Fibroblast of peridontal ligament (primary cell): Measurements from ENCODE around the gene TRIB2.

Experiments used
- DNase-seq: peaks from one replicate; pipeline ENCODE4 v3.0.0-alpha.2; 2010; ENCODE audit errors: extremely low read depth

The TRIB2 gene

DNA sequence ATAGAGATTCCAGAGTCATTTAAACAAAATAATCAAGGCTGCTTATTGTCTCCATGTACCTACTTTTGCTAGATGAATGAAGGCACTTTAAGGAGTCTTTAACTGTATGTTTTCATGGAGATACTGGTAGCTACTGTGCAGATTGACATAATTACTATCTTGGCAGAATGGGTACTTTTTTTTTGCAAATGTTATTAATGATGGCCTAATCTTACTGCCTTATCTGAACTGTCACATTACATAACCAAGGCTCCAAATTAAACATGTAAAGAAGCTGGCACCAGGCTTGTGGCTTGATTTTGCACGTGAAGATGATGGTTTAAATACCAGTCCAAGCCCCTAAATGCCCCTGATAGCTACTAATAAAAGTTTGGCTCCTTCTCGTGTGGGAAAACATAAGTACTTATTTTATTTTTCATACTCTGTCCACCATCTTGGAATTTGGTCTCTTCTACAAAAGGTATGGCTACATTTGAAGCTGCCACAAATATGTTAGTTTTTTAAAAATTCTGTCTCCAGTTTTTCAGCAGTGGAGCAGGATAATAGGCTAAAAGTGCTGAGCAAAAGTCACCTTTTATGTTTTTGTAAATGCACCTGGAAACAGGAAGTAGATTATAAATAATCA is 4.1 kb downstream of the TRIB2 start:
- DNase-seq: no peak

DNA sequence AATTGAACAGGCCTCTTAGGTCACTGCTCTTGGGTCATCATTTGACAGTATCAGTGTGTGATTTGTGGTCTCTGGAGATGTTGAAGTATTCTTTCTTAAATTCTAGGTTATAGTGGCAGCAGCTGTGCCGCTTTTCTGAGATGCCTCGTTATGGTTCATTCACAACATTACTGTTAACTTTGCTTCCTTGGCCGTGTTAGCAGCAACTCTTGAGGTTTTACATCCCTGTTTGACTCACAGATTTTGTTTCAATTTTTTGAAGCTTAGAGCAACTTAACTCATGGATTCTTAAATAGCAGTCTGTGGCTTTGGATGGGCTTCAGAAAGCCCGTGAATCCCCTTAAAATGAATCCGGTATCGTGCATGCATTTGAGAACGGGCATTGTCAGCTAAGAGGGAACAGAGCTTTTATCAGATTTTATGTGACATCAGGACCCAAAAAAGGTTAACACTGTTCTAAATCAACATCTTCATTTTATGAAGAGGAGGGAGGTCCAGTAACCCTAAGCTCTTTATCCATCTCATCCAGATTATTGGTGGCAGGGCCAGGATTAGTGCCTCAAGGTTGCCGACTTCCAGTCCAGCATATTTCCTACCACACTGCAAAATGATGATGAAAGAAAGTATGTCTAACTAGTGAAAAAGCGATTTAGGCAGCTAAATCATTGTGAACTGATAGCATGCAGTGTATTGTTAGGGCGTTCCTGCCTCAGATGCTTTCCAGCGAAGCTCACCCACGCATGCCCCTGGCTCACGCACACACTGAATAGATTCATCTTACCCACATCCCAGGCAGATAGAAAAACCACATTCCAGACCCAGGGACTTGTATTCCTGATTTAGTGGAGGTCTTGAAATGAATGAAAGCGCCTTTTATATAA is 5.1 kb downstream of the TRIB2 start:
- DNase-seq: peak; percentile 83

GRCh38 chr2:12722447-12723316 is 5.9 kb downstream of the TRIB2 start:
- no peak for DNase-seq

GRCh38 chr2:12723736-12724463 is 7.2 kb downstream of the TRIB2 start:
- no peak for DNase-seq

DNA sequence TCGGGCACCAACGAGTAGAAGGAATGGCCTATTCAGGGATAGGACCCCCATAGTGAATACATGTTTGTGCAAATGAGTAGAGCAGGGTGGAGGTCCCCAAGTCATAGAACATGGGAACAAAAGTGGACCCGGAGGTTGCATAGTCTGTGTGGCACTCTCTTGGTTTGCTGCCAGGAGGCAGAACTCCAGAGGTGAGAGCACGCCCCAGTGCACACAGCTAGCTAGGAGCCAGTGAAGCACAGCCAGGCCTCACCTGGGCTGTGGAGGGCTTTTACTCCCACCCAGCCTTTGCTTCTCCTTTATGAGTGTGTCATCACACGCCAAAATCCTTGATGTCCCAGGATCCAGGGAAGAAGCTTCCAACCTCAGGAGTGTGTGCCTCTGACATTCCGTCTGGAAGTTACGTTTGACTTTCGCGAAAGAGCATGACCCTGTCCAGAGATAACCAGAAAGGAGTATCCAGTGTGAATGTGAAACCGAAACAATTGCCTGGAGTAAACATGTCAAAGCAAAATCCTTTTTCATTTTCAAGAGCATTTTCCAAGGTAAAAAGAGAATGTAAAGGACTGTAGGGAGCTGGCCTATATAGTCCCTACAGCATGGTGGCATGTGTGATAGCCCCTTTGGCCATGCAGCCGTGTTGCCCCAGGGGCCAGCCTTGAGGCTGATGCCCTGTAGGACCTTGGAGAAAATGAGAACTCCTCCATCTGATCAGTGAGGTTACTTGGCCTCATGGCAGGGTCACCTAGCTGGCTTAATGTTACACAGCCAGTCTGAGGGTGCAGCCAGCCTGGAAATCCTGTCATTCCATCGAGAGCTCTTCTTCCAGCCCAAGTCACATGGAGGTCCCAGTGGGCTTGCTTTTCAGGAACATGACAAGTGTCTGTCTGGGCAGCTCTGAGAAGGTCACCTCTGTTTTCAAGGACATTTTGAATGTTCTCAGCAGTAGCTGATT is 8.8 kb downstream of the TRIB2 start:
- no peak for DNase-seq

DNA sequence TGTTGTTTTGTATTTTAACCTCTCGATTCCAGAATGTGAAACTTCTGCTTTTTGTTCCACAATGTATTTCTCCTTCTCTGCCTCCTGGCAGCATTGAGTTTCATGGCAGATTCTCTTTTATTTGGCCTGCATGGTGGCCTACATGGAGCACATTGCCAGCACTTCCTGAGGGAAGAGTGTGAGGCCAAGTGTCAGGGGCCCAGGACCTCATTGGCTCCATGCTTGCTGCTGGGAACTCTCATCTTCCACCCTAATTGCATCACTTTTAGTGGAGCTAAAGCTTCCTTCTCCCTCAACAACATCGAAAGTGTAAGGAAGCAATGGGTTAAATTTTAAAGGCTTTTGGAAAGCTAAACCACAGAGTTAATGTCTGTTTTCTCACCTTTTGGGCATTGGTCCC is 9.5 kb downstream of the TRIB2 start:
- DNase-seq: no peak

- no peak for DNase-seq
Measured at GRCh38 chr2:12727065-12727464, 10.3 kb downstream of the TRIB2 start.

DNA sequence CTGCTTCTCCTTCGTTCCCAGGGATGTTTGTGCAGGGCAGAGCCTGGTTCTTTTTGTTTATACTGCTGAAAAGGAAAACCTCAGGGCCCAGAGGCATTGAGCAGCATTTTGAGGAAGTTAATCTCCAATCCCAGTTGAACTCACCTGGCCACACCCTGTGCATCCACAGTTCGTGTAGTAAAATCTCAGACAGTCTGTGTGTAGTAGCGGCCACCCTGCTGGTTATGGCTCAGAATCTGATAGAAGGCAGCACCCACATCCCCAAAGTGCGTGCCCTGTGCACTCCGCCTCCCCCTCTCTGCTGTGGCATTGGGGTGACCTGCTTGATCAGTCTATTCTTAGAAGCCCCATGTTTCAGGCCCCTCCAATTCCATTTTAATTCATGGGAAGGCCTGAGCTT is 10.9 kb downstream of the TRIB2 start:
- no peak for DNase-seq

DNA sequence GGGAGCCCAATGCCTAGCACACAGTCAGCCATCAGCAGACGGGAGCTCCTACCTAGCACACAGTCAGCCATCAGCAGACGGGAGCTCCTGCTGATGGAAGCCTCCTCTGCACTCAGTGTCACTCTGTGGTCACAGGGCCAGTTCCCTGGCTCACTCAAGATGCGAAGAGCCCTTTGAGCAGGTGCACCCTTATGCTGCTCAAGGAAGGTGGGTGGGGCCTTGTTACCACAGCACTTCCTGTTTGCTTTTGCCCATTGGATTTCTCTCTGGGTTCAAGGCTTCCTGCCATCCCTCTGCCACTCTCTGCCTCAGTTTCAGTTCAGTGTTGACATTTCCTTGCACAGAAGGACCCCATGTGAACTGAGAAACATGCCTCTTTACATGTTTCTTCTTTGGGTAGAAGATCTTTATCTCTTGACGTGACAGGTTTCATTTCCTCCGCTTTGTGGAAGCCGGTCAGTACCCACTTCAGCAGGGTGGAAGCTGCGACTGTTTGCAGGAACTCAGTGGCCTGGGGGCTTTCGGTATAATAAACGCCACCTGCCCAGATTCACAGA is 11.6 kb downstream of the TRIB2 start:
- DNase-seq: no peak

DNA sequence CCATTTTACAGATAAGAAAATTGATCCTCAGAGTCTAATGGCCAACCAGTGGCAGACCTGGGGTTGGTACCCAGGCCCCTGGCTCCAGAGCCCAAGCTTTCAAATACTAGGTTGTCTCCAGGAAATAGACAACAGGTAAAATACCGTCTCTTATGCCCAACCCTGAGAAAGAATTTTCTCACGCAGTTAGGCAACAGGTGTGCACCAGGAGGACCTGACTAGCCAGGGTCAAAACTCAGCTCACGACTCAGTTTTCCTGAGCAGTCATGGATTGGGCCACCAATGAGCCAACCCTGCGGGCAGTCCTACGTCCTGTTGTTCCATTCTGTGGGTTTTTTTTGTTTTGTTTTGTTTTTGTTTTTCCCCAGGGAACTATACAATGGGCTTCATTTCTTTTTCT is 13.5 kb downstream of the TRIB2 start:
- DNase-seq: no peak

DNA sequence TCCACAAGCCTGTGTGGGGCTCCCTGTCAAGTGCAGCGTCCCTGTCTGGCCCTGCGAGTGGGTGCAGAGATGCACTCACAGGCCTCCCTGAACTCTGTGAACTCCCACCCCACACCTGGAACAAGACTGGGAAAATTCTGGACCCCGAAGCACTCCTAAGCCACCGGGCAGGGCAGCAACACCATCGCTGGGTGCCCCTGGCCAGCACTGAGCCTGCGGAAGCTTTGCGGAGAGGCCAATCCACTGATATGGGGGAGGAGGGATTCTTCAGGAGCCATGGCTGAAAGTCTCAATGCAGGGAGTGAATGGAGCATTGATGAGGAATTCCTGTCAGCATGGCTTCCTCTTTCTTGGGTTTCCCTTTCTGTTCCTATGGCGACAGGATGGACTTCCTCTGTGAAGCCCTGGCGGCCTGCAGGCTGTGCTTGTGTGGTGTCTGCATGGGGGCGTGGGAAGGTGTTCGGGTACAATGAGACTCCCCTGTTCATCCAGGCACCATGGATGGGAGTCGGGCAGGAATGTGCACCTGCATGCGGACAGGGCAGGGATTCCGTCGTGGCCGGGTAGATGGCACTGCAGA is 15.1 kb downstream of the TRIB2 start:
- no peak for DNase-seq

DNA sequence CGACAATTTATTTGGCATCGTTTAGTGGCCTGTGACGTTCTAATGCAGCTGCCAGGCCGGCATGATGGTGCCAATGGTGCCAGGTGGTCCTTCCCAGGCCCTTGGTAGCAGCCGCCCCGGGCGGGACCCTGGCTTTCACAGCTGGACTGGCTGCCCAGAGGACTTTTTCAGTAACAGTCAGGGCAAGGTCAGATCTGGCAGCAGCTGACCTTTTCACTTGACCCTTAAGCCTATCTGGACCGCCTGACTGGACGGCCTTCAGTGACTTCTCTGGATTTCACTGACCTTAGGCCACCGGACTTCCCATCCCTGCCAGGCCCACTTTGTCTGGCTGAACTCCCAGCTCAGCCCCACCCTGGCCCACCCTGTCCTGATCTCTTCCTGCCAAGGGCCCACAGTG is 15.9 kb downstream of the TRIB2 start:
- DNase-seq: no peak

- DNase-seq: no peak
Measured at GRCh38 chr2:12733846-12734245, 17.1 kb downstream of the TRIB2 start.

DNA sequence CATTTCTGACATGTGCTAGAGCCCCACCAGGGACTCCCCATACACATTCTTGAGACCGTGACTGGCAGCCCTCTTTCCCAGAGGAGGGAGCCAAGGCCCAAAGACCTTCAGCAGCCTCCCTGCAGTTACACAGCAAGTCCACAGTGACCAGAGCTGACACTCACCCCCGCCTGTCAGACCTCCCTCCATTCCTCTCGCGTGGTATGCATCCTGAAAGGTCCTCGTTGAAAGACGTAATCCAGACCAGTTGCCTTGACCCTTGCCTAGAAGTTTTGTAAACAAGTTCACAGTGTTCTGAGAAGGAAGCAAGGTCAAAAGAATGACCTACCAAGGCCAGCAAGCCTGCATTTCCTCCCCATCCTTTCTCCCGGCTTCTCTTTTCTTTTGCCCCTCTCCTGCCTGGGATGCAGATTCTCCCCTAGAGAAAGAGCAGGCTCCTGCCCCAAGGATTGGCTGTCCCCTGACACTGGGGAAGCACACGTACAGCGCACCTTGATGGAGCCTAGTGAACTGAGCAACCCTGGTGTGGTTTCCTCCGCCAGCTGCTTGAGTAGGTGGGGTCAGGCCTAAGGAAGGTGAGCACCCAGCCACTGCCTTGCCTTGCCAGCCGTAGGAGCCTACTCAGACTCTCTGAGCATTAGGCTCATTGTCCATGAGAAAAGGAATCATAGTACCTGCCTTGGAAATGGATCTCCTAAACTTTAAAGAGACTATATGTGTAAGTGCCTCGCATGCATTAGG is 18.3 kb downstream of the TRIB2 start:
- no peak for DNase-seq

DNA sequence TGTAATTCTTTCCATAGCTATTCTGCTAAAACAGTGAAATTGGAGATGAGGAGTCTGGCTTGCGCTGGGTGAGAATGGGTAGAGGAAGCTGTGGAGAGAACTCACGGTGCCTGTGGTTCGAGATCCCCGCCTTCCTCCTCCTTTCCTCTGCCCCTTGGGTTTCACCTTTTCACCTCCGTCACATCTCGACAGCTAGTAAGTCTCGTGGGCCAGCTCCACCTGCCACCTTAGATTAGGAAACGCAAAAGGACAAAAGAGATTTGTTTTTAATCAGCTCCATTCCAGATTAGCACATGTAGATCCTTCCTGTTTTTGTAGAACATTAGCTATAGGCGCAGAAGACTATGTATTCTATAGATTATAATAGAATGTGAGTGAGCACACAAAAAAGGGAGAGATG is 20.6 kb downstream of the TRIB2 start:
- no peak for DNase-seq

DNA sequence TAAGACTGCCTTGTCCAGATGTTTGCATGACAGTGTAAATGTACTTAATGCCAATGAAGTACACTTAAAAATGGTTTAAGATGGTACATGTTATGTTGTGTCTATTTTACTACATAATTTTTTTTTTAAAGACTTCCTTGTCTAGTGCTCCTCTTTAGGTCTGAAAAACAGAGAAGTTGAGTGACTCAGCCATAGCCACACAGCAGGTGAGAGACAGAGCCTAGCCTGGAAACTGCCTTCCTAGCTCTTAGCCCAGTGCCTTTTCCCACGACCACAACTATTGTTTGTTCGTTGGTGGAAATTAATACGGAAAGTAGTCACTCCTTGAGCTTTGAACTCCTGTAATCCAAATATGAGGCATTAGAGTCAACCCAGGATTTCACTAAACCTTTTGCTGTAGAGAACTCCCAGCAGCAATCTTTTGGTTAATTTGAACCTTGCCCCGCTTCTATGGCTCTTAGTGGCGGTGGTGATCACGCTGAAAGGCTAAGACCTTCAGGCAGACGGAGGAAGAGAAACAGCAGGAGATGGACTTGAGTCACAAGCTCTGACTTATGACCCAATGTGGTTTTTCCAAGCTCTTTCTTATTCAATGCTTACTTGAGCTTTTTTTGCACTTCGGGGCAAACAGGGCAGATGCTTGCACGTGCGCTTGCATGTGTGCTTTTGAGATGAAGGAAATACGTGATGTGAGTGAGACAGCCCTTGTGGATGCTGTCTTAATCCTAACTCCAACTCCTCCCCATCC is 21.2 kb downstream of the TRIB2 start:
- DNase-seq: no peak

- no peak for DNase-seq
Measured at GRCh38 chr2:12739721-12740254, 23.1 kb downstream of the TRIB2 start.

DNA sequence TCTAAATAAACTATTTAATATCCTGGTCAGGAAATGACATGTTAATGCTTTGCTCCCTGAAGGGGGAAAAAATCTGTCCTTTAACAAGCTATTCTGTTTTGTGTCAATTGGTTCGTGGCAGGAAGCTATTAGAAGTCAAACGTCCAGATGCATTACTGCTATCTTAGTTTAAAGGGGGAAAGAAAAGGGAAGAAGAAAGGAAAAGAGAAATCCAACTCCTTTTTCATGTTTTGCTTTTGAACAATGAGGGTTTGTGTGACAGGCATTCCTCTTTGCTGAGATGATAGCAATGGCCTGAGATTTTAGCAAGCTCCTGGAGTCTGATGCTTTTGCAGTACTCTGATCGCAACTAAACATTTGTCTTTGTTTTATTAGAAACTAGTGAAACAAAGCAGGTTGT is 24.6 kb downstream of the TRIB2 start:
- no peak for DNase-seq
